NCI-H526 treated with DMSO at 0.1 percent for 48 hours (cell line): Measurements from ENCODE around the gene NADK.
"Not testable (repeated sequence)": the region's sequence is repeated elsewhere in the genome, so short reads cannot be mapped to it uniquely, and the experiment has no call there.

Experiments used
- DNase-seq: peaks from one replicate; lab custom pipeline; 2025; lab: John Stamatoyannopoulos, UW

NADK gene

DNA sequence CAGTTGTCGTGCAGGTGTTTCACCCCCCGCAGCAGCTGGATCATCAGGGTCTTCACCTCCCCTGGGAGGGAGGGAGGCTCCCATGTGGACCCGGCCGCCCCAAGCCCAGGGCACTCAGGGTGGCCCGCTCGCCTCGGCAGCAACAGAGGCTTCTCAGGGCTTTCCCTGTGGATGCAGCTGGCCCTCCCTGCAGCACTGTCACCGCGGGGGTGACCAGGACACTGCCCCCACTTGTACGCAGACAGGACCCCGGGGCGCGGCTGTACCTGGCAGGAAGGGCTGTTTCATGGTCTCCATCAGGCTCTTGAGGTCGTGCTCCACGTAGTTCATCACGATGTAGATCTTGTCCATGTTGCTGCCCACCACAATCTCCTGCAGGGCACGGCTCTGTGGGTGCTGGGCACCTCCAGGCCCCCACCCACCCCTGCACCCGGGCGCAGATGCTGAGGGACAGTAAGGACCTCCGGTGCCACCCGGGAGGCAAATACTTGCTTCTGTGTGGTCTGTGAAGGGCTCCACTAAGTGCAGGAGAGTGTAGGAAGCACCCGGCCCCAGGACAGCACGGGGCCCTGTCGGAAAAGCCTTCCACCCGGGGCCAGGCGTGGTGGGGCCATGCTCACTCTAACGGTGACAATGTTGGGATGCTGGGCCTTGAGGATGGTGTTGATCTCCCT lies 73.8 kb downstream of the NADK start:
- not testable (repeated sequence) for DNase-seq

DNA sequence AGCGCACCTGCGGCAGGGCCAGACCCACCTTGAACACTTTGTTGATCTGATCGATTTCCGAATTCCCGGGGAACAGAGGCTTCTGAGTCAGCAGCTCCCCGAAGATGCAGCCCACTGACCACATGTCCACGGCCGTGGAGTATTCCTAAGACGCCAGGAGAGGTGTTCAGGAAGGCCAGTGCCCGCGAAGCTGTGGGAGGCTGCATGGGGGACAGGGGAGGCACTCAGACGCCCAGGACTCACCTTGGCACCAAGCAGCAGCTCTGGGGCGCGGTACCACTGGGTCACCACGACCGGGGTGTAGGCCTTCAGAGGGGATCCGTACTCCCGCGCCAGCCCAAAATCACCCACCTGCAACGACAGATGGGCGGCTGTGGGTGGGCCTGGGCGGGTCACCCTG lies 74.5 kb downstream of the NADK start:
- DNase-seq = no peak

DNA sequence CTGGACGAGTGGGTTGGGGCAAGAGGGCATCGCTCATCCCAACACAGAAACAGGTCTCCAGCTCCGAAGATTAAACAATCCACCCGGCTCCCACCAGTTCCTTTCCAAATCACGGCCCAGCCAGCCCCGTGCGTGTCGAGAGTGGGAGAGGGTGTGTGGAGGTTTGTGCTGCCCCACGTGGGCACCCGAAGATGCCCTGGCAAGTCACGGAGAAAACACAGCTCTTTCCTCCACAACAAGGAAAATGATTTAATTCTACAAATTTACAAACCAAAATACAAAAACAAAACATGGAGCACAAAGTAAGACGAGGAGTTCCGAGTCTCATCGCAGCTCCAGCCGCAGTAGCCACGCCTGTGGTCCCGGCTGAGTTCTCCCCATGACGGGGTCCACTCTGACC lies 75.8 kb downstream of the NADK start:
- not testable (repeated sequence) for DNase-seq
